ENCODE results near the gene C5orf58. TPM values are rescaled to one million over a fixed set of nuclear protein-coding genes. Genes with fewer than 3 reads are reported as not detected.
A peak's percentile ranks its signal among the peaks of the same experiment; 100 is the strongest.

The C5orf58 gene
- total RNA-seq, 1 experiment from 2014 or later, result not detected

GRCh38 chr5:170211575-170212334 lies 21.0 kb upstream of the C5orf58 start:
- Histone ChIP-seq H3K9me3 (replicated peaks) (no peaks in the 10 kb centered on the region), H3K27me3 (replicated peaks) (peaks cover 18% of the 10 kb centered on the region), H3K36me3 (no peaks in the 10 kb centered on the region), H3K4me1 (replicated peaks) (peaks cover 6% of the 10 kb centered on the region), H3K27ac (no peak overlapping the region), H3K4me3 (no peak overlapping the region)
- no peak for DNase-seq (ENCODE audit: low read depth in 1 of 2, low spot score in 2 of 2)

- no peaks in the 10 kb centered on the region for H3K9me3 ChIP-seq (replicated peaks)
- no peaks in the 10 kb centered on the region for H3K36me3 ChIP-seq
- peak in 1 of 2 experiments; percentile 35 for DNase-seq (ENCODE audit: low read depth in 1 of 2, low spot score in 2 of 2)
- H3K4me1 ChIP-seq (replicated peaks), result peaks cover 23% of the 10 kb centered on the region
- no peak overlapping the region for H3K27ac ChIP-seq
- H3K4me3 ChIP-seq, result no peak overlapping the region
- H3K27me3 ChIP-seq (replicated peaks), result no peaks in the 10 kb centered on the region
These were observed 16.4 kb upstream of the C5orf58 start for GRCh38 chr5:170216257-170216864.

- no peaks in the 10 kb centered on the region for H3K27me3 ChIP-seq (replicated peaks)
These were observed 15.0 kb upstream of the C5orf58 start for GRCh38 chr5:170217831-170218230.

GRCh38 chr5:170218726-170219125 lies 14.1 kb upstream of the C5orf58 start:
- Histone ChIP-seq H3K27ac (no peak overlapping the region), H3K4me1 (replicated peaks) (peaks cover 17% of the 10 kb centered on the region), H3K27me3 (replicated peaks) (no peaks in the 10 kb centered on the region), H3K9me3 (replicated peaks) (no peaks in the 10 kb centered on the region), H3K36me3 (no peaks in the 10 kb centered on the region), H3K4me3 (no peak overlapping the region)
- no peak for DNase-seq (ENCODE audit: low read depth in 1 of 2, low spot score in 2 of 2)

More at GRCh38 chr5:170217831-170218230, 15.0 kb upstream of the C5orf58 start:
- Histone ChIP-seq H3K4me1 (replicated peaks) (peaks cover 17% of the 10 kb centered on the region), H3K4me3 (no peak overlapping the region), H3K36me3 (no peaks in the 10 kb centered on the region), H3K9me3 (replicated peaks) (no peaks in the 10 kb centered on the region), H3K27ac (no peak overlapping the region)
- DNase-seq (ENCODE audit: low read depth in 1 of 2, low spot score in 2 of 2), result no peak

GRCh38 chr5:170219615-170220014 lies 13.2 kb upstream of the C5orf58 start:
- H3K36me3 ChIP-seq, result no peaks in the 10 kb centered on the region
- H3K27ac ChIP-seq, result no peak overlapping the region
- peaks cover 22% of the 10 kb centered on the region for H3K4me1 ChIP-seq (replicated peaks)
- H3K9me3 ChIP-seq (replicated peaks), result no peaks in the 10 kb centered on the region
- DNase-seq (ENCODE audit: low read depth in 1 of 2, low spot score in 2 of 2), result peak; percentile 69 to 77
- no peak overlapping the region for H3K4me3 ChIP-seq
- H3K27me3 ChIP-seq (replicated peaks), result no peaks in the 10 kb centered on the region

- Histone ChIP-seq H3K27ac (no peak overlapping the region), H3K9me3 (replicated peaks) (no peaks in the 10 kb centered on the region), H3K4me3 (no peak overlapping the region), H3K4me1 (replicated peaks) (peaks cover 25% of the 10 kb centered on the region), H3K27me3 (replicated peaks) (no peaks in the 10 kb centered on the region), H3K36me3 (no peaks in the 10 kb centered on the region)
- DNase-seq (ENCODE audit: low read depth in 1 of 2, low spot score in 2 of 2), result no peak
These were observed 12.6 kb upstream of the C5orf58 start for GRCh38 chr5:170220191-170220590.

- no peak for DNase-seq (ENCODE audit: low read depth in 1 of 2, low spot score in 2 of 2)
- peaks cover 25% of the 10 kb centered on the region for H3K4me1 ChIP-seq (replicated peaks)
- H3K27ac ChIP-seq, result no peak overlapping the region
- no peaks in the 10 kb centered on the region for H3K36me3 ChIP-seq
- no peak overlapping the region for H3K4me3 ChIP-seq
- no peaks in the 10 kb centered on the region for H3K27me3 ChIP-seq (replicated peaks)
- no peaks in the 10 kb centered on the region for H3K9me3 ChIP-seq (replicated peaks)
These were observed 11.5 kb upstream of the C5orf58 start for GRCh38 chr5:170221327-170221741.

- peaks cover 25% of the 10 kb centered on the region for H3K4me1 ChIP-seq (replicated peaks)
- no peak overlapping the region for H3K4me3 ChIP-seq
- H3K27ac ChIP-seq, result no peak overlapping the region
- H3K9me3 ChIP-seq (replicated peaks), result no peaks in the 10 kb centered on the region
- H3K36me3 ChIP-seq, result no peaks in the 10 kb centered on the region
- no peak for DNase-seq (ENCODE audit: low read depth in 1 of 2, low spot score in 2 of 2)
- H3K27me3 ChIP-seq (replicated peaks), result no peaks in the 10 kb centered on the region
These were observed 9.4 kb upstream of the C5orf58 start for GRCh38 chr5:170223360-170223759.

GRCh38 chr5:170223906-170224305 lies 8.9 kb upstream of the C5orf58 start:
- Histone ChIP-seq H3K4me1 (replicated peaks) (peaks cover 21% of the 10 kb centered on the region), H3K4me3 (no peak overlapping the region), H3K36me3 (no peaks in the 10 kb centered on the region), H3K27me3 (replicated peaks) (no peaks in the 10 kb centered on the region), H3K27ac (no peak overlapping the region), H3K9me3 (replicated peaks) (no peaks in the 10 kb centered on the region)
- no peak for DNase-seq (ENCODE audit: low read depth in 1 of 2, low spot score in 2 of 2)

- Histone ChIP-seq H3K4me3 (no peak overlapping the region), H3K9me3 (replicated peaks) (no peaks in the 10 kb centered on the region), H3K27ac (no peak overlapping the region), H3K36me3 (no peaks in the 10 kb centered on the region), H3K4me1 (replicated peaks) (peaks cover 8% of the 10 kb centered on the region; the same call in 1 of the 2 replicates), H3K27me3 (replicated peaks) (no peaks in the 10 kb centered on the region; the same call in 1 of the 2 replicates)
- DNase-seq (ENCODE audit: low read depth in 1 of 2, low spot score in 2 of 2), result peak; percentile 48 to 69
These were observed 7.3 kb upstream of the C5orf58 start for GRCh38 chr5:170225326-170226128.

GRCh38 chr5:170226129-170226615 lies 6.6 kb upstream of the C5orf58 start:
- H3K27ac ChIP-seq, result no peak overlapping the region
- H3K4me3 ChIP-seq, result no peak overlapping the region
- H3K9me3 ChIP-seq (replicated peaks), result no peaks in the 10 kb centered on the region
- DNase-seq (ENCODE audit: low read depth in 1 of 2, low spot score in 2 of 2), result no peak
- peaks cover 8% of the 10 kb centered on the region; the same call in 1 of the 2 replicates for H3K4me1 ChIP-seq (replicated peaks)
- H3K36me3 ChIP-seq, result no peaks in the 10 kb centered on the region
- no peaks in the 10 kb centered on the region; the same call in 1 of the 2 replicates for H3K27me3 ChIP-seq (replicated peaks)

GRCh38 chr5:170226661-170227060 lies 6.1 kb upstream of the C5orf58 start:
- Histone ChIP-seq H3K27me3 (replicated peaks) (no peaks in the 10 kb centered on the region; the same call in 1 of the 2 replicates), H3K4me3 (no peak overlapping the region), H3K9me3 (replicated peaks) (no peaks in the 10 kb centered on the region), H3K27ac (no peak overlapping the region), H3K36me3 (no peaks in the 10 kb centered on the region), H3K4me1 (replicated peaks) (peaks cover 8% of the 10 kb centered on the region; the same call in 1 of the 2 replicates)
- DNase-seq (ENCODE audit: low read depth in 1 of 2, low spot score in 2 of 2), result no peak

GRCh38 chr5:170228762-170229435 lies 3.9 kb upstream of the C5orf58 start:
- Histone ChIP-seq H3K4me1 (replicated peaks) (peaks cover 8% of the 10 kb centered on the region; the same call in 1 of the 2 replicates), H3K9me3 (replicated peaks) (no peaks in the 10 kb centered on the region), H3K4me3 (no peak overlapping the region), H3K36me3 (no peaks in the 10 kb centered on the region), H3K27me3 (replicated peaks) (no peaks in the 10 kb centered on the region; the same call in 1 of the 2 replicates), H3K27ac (no peak overlapping the region)
- DNase-seq (ENCODE audit: low read depth in 1 of 2, low spot score in 2 of 2), result no peak

Data from SJSA1 (cell line).